GM10266 (cell line): ENCODE measurements around the gene ERO1B.

ENCODE experiments used
- DNase-seq: peaks from one replicate; pipeline ENCODE4 v3.0.0; 2012; ENCODE audit errors: extremely low spot score
- TF ChIP-seq, protein P1 (sequence below): IDR thresholded peaks from 2 replicates; pipeline ENCODE4 v1.5.1; 2012; ENCODE audit warnings: mild to moderate bottlenecking, low read depth; ENCODE audit not compliant: control insufficient read depth, insufficient read depth; ENCODE audit errors: missing control alignments

The ERO1B gene

DNA sequence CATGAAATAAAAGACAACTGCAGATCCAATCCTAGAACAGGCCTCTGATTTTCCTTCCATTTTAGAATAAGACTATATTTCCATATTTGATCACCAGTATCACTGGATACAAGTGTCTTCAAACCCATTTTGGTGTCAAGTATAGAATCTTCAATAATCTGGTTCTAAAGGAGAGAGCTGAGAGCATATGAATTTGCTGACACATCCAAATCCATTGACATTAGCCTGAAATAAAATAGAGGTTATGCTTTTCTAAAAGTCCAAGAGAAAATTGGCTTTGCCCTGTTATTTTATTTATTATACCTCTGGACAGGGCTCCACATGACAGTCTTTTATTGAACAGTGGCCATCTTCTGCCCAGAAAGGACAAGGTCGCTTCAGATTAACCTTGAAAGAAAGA lies 28.6 kb downstream of the ERO1B start:
- TF ChIP-seq, protein P1, sequence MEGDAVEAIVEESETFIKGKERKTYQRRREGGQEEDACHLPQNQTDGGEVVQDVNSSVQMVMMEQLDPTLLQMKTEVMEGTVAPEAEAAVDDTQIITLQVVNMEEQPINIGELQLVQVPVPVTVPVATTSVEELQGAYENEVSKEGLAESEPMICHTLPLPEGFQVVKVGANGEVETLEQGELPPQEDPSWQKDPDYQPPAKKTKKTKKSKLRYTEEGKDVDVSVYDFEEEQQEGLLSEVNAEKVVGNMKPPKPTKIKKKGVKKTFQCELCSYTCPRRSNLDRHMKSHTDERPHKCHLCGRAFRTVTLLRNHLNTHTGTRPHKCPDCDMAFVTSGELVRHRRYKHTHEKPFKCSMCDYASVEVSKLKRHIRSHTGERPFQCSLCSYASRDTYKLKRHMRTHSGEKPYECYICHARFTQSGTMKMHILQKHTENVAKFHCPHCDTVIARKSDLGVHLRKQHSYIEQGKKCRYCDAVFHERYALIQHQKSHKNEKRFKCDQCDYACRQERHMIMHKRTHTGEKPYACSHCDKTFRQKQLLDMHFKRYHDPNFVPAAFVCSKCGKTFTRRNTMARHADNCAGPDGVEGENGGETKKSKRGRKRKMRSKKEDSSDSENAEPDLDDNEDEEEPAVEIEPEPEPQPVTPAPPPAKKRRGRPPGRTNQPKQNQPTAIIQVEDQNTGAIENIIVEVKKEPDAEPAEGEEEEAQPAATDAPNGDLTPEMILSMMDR: no peak
- DNase-seq: no peak

DNA sequence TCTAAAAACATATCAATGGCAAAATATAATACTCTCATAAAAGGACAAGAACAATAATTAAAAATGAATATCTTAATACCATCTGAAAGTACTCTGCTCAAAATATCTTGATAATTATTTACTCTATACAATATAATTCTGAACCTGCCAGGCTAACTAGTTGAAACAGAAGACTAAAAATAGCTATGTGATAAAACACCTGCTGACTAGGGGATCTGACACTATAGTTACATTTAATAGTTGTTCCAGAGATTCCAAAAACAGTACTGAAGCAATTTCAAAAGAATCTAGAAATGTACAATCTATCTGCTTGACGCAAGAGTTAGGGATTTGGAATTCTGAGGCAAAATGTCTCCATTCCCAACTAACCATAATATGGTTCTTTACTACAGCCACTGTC lies 30.2 kb downstream of the ERO1B start:
- no peak for DNase-seq
- TF ChIP-seq, protein P1: no peak

DNA sequence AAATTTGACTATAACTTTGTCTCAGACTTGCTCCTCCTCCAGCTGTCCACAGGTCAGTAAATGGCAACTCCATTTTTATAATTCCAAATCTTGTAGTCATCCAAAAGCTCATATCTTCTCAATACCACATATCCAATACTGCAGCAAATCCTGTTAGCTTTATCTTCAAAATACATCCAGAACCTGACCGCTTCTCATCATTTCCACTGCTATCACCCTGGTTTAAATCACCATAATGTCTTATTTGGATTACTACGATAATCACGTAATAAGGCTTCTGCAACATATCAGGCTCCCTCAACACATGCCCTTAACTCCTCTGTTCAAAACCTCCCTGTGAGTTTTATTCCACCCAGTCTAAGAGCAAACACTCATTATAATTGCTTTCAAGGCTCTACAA lies 34.5 kb downstream of the ERO1B start:
- TF ChIP-seq, protein P1: no peak
- no peak for DNase-seq

DNA sequence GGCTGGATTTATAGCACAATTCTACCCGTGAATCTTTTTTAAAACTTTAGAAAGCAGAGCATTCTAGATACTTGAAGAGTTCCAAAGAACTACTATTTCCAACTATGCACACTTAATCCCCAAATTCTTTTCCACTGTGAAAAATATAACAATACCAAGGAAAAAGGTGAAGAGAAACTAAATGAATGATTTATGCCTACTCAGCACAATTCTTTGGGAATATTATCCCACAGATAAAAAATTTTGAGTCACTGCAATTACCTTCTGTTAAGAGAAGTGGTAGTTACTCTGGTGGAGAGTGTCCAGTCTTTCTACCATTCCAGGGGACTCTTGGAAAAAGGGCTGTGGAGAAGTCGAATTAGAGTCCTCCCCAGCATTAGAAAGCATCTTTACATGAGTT lies 39.2 kb downstream of the ERO1B start:
- TF ChIP-seq, protein P1: no peak
- DNase-seq: no peak

DNA sequence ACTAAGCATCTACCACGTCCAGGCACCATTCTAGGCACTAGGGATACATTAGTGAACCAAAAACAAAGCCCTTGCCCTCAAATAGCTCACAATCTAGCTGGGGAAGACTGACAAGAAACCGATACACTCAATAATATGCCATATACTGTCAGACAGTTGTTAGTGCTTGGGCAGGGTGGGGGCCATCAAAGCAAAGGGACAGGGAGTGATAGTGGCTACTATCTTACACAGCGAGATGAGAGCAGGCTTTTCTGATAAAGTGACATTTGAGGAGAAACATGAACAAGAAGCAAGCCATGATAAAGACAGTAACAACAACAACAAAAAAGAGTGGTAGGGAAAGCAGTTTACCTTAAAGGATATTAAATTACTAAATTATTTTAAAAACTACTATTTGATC lies 41.1 kb downstream of the ERO1B start:
- DNase-seq: no peak
- TF ChIP-seq, protein P1: no peak

DNA sequence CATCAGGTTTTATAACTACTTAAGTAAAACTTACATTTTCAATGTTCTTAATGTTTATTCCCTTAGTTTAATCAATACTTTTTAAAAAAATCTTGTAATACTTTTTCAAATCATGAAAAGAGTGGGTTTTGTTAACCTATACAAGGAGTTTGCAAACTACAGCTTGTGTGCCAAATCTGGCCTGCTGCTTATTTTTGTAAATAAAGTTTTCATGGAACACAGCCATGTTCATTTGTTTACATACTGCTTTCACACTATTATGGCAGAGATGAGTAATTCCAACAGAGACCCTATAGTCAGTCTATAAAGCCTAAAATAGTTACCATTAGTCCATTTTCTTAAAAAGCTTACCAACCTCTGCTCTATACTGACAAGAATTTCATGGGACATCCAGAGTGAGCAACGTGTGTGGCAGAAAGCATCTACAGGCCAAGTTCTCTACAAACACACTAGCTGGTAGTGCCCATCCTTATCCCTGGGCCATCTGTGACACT lies 42.6 kb downstream of the ERO1B start:
- no peak for DNase-seq
- TF ChIP-seq, protein P1: no peak

DNA sequence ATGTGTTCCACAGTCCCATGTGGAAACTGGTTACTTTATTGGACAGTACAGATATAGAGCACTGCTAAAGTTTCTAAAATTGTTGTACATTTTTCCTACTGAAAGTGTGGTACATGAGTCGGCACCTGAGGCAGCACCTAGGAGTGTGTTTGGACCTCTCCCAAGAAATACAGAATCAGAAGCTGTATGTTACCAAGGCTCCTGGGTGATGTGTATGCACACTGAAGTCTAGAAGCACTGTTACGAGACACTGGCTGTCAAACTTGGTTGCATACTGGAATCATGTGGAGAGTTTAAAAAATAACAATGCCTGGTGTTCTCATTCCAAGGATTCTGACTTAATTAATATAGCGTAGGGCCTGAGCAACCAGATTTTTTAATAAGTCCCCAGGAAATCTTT lies 46.6 kb downstream of the ERO1B start:
- DNase-seq: no peak
- TF ChIP-seq, protein P1: no peak
